Measurements from ENCODE around the gene LRRC43.

DNA sequence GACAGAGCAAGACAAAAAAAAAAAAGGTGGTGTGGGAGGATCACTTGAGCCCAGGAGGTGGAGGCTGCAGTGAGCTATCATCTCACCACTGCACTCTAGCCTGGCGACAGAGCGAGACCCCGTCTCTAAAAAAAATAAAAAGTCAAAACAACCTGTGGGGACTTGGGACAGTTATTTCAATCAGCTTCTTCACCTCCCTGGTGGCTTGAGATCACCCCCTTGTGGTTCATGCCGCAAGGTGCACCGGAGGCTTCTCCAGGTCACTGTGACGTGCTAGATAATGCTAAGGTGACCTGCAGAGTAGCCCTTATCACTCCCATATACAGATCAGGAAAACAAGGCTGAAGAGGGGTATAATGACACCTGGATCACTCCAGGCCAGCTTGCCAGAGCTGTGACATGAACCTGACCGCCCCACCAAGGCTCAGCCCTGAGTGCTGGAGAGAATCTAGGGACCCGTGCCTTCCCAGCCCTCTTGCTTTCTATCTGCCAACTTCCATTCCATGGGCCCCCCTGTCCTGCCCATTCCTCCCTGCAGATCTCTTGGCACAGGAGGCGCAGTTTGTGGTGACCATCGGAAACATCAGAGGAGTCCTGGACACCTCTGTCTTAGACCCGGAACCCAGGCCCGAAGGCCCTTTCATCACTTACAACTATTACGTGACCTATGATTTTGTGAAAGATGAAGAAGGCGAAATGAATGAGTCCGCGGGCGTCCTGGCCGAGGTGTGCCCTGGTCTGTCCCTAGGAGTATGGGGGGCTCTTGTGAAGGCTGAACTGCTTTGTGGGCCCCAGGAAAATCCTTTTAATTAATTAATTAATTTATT, 8.1 kb downstream of the LRRC43 start:
- TF ChIP-seq, protein P1, sequence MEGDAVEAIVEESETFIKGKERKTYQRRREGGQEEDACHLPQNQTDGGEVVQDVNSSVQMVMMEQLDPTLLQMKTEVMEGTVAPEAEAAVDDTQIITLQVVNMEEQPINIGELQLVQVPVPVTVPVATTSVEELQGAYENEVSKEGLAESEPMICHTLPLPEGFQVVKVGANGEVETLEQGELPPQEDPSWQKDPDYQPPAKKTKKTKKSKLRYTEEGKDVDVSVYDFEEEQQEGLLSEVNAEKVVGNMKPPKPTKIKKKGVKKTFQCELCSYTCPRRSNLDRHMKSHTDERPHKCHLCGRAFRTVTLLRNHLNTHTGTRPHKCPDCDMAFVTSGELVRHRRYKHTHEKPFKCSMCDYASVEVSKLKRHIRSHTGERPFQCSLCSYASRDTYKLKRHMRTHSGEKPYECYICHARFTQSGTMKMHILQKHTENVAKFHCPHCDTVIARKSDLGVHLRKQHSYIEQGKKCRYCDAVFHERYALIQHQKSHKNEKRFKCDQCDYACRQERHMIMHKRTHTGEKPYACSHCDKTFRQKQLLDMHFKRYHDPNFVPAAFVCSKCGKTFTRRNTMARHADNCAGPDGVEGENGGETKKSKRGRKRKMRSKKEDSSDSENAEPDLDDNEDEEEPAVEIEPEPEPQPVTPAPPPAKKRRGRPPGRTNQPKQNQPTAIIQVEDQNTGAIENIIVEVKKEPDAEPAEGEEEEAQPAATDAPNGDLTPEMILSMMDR (conservative IDR thresholded peaks at IDR 0.05; ENCODE audit: low read length): peak; percentile 92
- no peak for TF ChIP-seq EZH2phosphoT487 (IDR thresholded peaks at IDR 0.05; ENCODE audit: borderline replicate concordance, low read depth, low read length)

All from OCI-LY7 (cell line).